Gastrocnemius medialis (tissue), 4 donors: Measurements from ENCODE around the gene VCAM1.

ENCODE experiments used
- CTCF ChIP-seq, 5 experiments: fragments of 450-650 bp in 3 of 5; fragments of 200-600 bp in 2 of 5; sonication (generic) in 2 of 5; IDR thresholded peaks in 4 of 5; conservative IDR thresholded peaks in 1 of 5; 1 replicate in 4 of 5; 2 replicates in 1 of 5; pipeline ENCODE4 v1.5.1; 2016 to 2019; ENCODE audit warnings: antibody characterized with exemption in 5 of 5, mild to moderate bottlenecking in 3 of 5, moderate library complexity in 3 of 5
- POLR2A ChIP-seq, 2 donors: fragments of 450-650 bp; IDR thresholded peaks; one replicate each; pipeline ENCODE4 v1.6.1; 2017; ENCODE audit warnings: antibody characterized with exemption in 2 of 2, mild to moderate bottlenecking in 2 of 2, moderate library complexity in 2 of 2

DNA sequence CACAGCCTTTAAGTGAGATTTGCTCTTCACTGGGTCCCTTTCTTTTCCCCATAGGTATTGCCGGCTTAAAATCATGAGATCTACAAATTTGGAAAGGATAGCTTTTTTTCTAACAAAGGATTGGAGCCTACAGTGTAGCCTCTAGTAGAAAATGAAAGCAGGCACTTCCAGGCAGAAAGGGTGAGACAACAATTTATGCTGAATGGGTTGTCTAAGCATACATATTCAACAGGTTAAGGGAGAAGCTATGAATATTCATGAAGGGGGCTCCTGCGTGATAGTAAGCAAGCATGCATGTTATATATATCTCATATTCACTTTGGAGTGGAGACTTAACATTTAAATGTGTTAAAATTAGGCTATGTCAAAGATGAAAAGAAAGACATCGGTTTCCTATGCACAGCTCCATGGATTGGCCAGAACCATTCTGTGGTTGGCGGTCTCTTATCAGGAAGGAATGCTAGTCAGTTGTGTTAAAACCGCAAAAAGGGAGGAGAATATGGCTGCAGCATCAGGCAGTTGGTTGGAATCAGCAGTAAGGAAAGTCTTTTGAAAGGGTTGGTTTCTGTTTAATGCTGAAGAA is 66.0 kb downstream of the VCAM1 start:
- TF ChIP-seq CTCF (IDR thresholded peaks at IDR 0.05 in 4 of 5, conservative IDR thresholded peaks at IDR 0.05 in 1 of 5) (no peak), POLR2A (IDR thresholded peaks at IDR 0.05) (no peak)
